ENCODE measurements around the gene TSPAN18.

DNA sequence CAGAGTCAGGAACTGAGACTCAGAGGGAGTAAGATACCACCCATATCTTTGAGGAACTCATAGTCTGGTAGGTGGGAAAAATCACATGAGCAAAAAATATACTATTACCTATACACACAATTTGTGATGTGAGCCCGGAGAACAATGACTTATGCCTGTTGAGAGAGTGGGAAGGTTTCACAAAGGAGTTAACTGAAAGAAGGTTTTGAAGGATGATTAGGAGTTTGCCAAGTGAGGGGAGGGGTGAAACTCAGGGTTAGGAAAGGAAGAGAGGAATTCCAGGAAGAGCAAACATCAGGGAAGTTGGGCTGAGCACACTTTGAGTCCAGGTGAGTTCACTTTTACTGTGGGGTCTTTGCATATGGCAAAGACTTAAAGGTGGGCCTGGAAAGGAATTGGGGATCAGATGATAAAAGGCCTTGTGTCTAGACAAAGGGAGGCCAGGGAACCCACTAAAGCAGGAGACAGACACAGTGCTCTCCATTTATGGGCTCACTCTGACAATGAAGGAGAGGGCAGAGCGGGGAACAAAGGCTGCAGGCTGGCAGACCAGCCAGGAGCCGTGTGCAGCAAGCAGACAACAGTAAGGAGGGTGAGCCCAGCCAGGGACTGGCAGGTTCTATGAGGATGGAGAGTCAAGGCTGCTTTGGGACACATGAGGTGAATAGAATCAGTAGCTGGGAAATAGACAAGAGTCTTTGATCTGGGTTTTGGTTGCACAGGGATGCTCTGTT, 33.1 kb downstream of the TSPAN18 start:
- TF ChIP-seq, protein P1, sequence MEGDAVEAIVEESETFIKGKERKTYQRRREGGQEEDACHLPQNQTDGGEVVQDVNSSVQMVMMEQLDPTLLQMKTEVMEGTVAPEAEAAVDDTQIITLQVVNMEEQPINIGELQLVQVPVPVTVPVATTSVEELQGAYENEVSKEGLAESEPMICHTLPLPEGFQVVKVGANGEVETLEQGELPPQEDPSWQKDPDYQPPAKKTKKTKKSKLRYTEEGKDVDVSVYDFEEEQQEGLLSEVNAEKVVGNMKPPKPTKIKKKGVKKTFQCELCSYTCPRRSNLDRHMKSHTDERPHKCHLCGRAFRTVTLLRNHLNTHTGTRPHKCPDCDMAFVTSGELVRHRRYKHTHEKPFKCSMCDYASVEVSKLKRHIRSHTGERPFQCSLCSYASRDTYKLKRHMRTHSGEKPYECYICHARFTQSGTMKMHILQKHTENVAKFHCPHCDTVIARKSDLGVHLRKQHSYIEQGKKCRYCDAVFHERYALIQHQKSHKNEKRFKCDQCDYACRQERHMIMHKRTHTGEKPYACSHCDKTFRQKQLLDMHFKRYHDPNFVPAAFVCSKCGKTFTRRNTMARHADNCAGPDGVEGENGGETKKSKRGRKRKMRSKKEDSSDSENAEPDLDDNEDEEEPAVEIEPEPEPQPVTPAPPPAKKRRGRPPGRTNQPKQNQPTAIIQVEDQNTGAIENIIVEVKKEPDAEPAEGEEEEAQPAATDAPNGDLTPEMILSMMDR (IDR thresholded peaks at IDR 0.05), result no peak
- TF ChIP-seq POLR2A (IDR thresholded peaks at IDR 0.05) (no peak), POLR2AphosphoS5 (IDR thresholded peaks at IDR 0.05) (no peak)
